ENCODE measurements around the gene TMEM53. TPM values are rescaled to one million over a fixed set of nuclear protein-coding genes. Genes with fewer than 3 reads are reported as not detected.

Gene TMEM53
- total RNA-seq, 1 donor from 2014 or later = 7.9 TPM

DNA sequence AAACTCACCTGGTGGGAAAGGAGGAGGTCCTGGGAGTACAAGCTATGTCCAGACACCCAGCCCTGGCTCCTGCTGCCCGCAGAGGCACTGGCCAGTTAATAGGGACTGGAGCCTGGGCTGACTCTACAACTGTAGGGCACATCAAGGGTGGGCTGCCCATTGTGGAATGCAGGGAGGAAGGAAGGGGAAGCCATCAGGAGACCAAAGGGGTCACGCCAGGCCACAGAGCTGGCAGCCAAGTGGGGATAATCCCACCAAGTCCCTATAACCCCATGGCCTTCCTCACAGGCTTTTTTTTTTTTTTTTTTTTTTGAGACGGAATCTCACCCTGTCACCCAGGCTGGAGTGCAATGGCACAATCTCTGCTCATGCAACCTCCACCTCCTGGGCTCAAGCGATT, 14.7 kb downstream of the TMEM53 start:
- no peak overlapping the region for H3K27ac ChIP-seq
- DNase-seq (ENCODE audit: extremely low spot score in 2 of 2) = no peak
- H3K9me3 ChIP-seq = no peaks in the 10 kb centered on the region
- no peaks in the 10 kb centered on the region for H3K36me3 ChIP-seq
- H3K4me3 ChIP-seq = no peak overlapping the region
- no peaks in the 10 kb centered on the region for H3K27me3 ChIP-seq
- no peaks in the 10 kb centered on the region for H3K4me1 ChIP-seq
- intact Hi-C loops (cut with DNase I) = no loop called here
- TF ChIP-seq, protein P1, sequence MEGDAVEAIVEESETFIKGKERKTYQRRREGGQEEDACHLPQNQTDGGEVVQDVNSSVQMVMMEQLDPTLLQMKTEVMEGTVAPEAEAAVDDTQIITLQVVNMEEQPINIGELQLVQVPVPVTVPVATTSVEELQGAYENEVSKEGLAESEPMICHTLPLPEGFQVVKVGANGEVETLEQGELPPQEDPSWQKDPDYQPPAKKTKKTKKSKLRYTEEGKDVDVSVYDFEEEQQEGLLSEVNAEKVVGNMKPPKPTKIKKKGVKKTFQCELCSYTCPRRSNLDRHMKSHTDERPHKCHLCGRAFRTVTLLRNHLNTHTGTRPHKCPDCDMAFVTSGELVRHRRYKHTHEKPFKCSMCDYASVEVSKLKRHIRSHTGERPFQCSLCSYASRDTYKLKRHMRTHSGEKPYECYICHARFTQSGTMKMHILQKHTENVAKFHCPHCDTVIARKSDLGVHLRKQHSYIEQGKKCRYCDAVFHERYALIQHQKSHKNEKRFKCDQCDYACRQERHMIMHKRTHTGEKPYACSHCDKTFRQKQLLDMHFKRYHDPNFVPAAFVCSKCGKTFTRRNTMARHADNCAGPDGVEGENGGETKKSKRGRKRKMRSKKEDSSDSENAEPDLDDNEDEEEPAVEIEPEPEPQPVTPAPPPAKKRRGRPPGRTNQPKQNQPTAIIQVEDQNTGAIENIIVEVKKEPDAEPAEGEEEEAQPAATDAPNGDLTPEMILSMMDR (IDR thresholded peaks at IDR 0.05) = no peak
- TF ChIP-seq POLR2AphosphoS5 (IDR thresholded peaks at IDR 0.05; ENCODE audit: insufficient read depth in 1 of 2, low read depth in 1 of 2) (no peak), POLR2A (IDR thresholded peaks at IDR 0.05) (no peak)

DNA sequence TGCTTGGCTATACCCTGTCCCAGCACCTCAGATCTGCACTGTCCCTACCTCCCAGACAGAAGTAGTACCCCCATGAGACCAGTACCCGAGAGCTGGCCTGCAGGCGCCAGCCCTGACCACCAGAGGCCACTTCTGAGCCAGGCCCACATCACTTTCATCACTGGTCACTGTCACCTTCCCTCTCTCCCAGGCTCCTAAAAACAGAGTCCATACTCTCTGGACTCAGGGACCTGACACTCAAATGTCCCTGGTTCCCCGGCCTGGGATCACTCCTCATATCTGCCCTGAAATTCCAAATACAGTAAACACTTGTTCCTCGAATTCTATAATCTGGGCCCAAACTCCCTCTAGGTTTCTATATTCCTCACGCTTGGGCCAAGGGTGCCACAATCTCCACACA, 18.7 kb downstream of the TMEM53 start:
- Histone ChIP-seq H3K36me3 (peaks cover 0 to 8% of the 10 kb centered on the region in 2 donors), H3K4me3 (no peak overlapping the region), H3K27me3 (no peaks in the 10 kb centered on the region), H3K4me1 (no peaks in the 10 kb centered on the region), H3K9me3 (no peaks in the 10 kb centered on the region), H3K27ac (no peak overlapping the region)
- intact Hi-C loops (cut with DNase I) = no loop called here
- DNase-seq (ENCODE audit: extremely low spot score in 2 of 2) = no peak
- TF ChIP-seq, protein P1 (IDR thresholded peaks at IDR 0.05) = no peak
- TF ChIP-seq POLR2AphosphoS5 (IDR thresholded peaks at IDR 0.05; ENCODE audit: insufficient read depth in 1 of 2, low read depth in 1 of 2) (no peak), POLR2A (IDR thresholded peaks at IDR 0.05) (no peak)

DNA sequence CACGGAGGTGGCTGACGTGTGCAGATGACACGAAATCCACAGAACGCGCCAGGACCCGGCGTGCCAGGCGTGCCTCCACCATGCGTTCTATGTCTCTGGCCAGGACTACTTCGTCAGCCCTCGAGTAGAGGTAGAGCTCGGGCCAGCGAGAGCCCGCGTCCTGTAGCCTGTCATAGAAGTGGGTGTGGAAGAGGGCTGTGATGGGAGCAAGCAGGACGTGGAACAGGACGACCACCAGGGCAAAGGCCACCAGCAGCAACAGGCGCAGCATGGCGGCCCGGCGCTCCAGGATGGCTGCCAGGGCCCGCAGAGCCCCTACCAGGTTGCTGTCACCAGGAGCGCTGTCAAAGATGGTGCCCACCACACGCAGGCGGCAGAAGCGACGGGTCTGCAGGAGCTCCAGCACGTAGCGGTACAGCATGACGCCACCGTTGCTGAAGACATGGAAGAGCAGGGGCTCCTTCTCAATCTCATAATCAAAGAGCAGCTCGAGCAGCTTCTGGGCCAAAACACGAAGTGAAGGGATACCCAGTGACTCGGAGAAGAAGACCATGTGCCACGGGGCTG, 19.6 kb downstream of the TMEM53 start:
- TF ChIP-seq, protein P1 (IDR thresholded peaks at IDR 0.05) = no peak
- Histone ChIP-seq H3K36me3 (peaks cover 0 to 17% of the 10 kb centered on the region in 2 donors), H3K27ac (no peak overlapping the region), H3K9me3 (no peaks in the 10 kb centered on the region), H3K4me3 (no peak overlapping the region), H3K27me3 (no peaks in the 10 kb centered on the region), H3K4me1 (no peaks in the 10 kb centered on the region)
- intact Hi-C loops (cut with DNase I) = loop anchor here (5.0 kb wide), 1 partner anchor 42 kb away; no protein-coding TSS in a partner anchor
- no peak for DNase-seq (ENCODE audit: extremely low spot score in 2 of 2)

DNA sequence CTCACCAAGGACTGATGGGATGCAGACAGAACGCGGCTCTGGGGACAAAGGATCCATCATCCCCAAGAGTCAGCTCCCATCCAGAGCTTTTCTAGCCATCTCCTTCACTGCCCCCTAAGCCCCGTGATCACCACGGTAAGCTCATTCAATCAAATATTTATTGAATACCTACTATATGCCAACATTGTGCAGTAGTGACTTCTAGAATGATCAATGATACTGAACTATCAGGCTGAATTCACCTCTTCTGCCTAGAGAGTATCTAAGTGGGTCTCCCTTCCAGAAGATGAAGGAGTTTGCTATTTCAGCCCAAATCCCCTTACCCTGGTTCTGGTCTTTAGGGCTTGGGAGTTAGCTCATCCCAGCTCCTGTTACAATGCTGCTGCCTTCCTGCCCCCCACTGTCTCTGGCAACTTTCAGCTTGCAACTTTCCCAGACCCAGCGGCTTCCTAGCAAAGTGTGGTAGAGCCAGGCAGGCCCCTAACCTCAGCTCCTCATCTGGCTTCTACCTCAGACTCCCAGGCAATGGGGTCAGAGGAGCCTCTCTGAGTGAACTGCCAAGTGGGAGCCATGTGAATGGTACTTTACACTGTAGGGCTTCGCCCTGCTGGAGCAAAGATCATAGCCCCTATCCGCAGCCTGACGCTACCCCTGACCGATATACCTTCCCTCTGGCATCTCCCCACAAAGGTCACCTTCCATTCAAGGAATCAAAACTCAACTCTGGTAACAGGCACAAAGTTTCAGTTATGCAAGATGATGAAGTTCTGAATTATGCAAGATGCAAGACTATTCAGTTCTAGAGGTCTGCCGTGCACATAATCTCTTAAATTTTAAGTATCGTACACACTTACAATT, 20.9 kb downstream of the TMEM53 start:
- H3K36me3 ChIP-seq = peaks cover 0 to 25% of the 10 kb centered on the region in 2 donors
- no peak overlapping the region for H3K27ac ChIP-seq
- no peak overlapping the region for H3K4me3 ChIP-seq
- no peak for TF ChIP-seq POLR2A (IDR thresholded peaks at IDR 0.05)
- TF ChIP-seq, protein P1 (IDR thresholded peaks at IDR 0.05) = no peak
- no peak for TF ChIP-seq POLR2AphosphoS5 (IDR thresholded peaks at IDR 0.05; ENCODE audit: insufficient read depth in 1 of 2, low read depth in 1 of 2)
- H3K4me1 ChIP-seq = no peaks in the 10 kb centered on the region
- no peaks in the 10 kb centered on the region for H3K27me3 ChIP-seq
- DNase-seq (ENCODE audit: extremely low spot score in 2 of 2) = no peak
- no peaks in the 10 kb centered on the region for H3K9me3 ChIP-seq
- intact Hi-C loops (cut with DNase I) = loop anchor here (5.0 kb wide), 1 partner anchor 41 kb away; no protein-coding TSS in a partner anchor

Measured in vagina (tissue), 2 donors.